MV-4-11 (cell line): ENCODE measurements around the gene LY6G6C.
A peak's percentile ranks its signal among the peaks of the same experiment; 100 is the strongest.
"Not testable (repeated sequence)": the region's sequence is repeated elsewhere in the genome, so short reads cannot be mapped to it uniquely, and the experiment has no call there.

ENCODE experiments used
- DNase-seq: peaks from one replicate; lab custom pipeline; 2025; lab: John Stamatoyannopoulos, UW

LY6G6C gene

DNA sequence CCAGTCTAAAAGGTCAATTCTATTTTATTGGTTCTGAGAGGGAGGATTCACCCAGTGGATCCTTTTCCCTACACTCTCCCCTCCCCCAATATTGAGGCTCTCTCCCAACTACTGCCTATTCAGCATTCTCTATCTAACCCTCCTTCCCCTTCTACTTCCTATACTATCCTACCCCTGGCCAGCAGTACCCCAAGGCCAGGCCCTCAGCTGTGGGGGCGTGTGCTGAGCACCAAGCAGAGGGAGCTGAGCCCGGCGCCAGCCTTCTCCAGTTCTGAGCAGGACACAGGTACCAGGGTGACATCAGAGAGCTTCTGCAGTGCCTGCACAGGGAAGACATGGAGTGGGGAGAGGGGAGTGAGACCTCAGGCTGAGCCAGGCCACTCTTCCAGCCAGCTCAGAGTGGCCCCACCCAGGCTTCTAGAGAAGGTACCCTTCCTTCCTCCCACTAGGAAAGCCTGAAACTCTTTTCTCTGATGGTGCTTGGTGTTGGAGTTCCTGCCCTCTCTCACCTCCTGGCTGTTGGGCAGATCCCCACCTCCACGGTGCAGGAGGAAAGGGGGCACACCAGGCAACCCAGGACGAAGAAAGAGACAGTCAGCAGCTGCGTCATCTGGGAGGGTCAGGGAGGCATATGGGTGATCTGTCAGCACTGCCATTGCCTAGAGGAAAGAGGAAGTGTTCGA, 5.6 kb upstream of the LY6G6C start:
- no peak for DNase-seq

DNA sequence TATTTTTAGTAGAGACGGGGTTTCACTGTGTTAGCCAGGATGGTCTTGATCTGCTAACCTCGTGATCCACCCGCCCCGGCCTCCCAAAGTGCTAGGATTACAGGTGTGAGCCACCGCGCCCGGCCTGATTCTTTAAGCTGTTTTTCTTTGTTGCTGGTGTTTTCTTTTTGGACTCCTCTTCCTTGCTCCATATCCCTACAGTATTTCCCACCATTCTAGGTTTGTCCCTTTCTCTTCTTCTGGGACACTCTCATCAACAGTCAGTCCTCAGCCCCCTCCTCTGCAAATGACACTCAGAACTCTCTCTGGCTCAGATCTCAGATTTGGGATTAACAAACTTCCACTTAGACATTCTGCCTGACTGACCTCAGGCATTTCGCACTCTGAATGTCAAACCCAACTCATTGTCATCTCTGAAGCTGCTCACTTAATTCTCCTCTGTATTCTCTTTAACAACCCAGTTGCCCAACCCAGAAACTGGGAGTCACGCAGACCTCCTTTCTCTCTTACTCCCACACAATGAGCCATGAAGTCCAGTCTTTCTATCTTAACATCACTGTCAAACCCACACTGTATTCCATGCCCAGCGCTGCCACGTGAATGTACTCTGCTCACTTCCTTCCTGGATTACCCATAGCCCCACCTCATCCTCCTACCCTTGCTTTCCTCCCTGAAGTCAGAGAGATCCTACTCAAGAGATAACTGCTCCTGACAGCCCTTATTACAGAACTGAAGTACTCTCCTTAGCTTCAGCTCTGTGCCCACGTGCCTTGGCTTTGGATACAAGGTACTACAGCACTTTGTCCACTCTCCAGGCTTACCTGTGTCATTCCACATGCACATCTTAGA, 4.2 kb upstream of the LY6G6C start:
- peak; percentile 36 for DNase-seq

DNA sequence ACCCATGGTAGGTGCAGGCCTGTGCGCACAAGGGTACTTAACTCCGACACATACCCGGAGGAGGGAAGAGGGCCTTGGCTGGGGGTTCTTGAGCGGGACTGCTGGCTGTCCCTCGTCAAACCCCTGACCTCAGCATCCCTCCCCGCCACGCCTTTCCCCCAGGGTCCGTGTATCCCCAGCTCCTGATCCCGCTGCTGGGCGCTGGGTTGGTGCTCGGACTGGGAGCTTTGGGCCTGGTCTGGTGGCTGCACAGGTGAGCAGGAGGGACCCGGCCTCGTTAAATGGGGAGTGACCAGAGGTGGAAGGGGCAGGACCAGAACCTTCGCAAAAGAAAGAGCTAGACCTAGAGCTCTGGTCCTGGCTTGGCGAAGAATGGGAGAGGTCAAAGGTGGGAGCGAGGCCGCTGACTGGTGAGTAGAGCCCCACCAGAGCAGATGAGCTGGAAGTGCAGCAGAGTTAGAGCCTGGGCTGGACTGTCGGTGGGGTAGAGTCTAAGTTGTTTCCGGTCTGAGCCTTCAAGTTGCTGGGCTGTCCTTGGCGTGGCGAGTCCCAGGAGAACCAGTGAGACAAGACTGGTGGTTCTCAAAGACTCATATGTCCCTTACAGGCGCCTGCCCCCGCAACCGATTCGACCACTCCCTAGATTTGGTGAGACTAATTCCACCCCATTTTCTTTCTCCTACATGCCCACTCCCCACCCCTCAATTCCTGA, 2.6 kb upstream of the LY6G6C start:
- DNase-seq, result no peak

DNA sequence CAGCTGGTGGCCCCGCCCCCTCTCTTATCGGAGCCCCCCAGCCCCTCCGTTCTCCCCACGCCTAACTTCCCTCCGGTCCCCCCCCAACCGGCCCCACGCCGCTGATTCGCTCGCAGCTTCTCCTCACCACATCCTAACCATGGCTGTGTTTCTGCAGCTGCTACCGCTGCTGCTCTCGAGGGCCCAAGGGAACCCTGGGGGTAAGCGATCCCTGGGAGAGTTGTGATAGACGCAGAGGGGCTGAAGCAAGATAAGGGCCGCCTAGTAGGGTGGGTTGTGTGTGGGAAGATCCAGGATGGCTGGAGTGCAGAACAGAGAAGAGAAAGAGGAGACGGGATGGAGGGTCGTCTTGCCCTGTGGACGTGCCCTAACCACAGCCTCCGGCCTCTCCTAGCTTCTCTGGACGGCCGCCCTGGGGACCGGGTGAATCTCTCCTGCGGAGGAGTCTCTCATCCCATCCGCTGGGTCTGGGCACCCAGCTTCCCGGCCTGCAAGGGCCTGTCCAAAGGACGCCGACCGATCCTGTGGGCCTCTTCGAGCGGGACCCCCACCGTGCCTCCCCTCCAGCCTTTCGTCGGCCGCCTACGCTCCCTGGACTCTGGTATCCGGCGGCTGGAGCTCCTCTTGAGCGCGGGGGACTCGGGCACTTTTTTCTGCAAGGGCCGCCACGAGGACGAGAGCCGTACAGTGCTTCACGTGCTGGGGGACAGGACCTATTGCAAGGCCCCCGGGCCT, 1.9 kb upstream of the LY6G6C start, which contains the start of gene MPIG6B:
Gene MPIG6B, plus strand, starts transcription at position 129 of the 735 bp plus-strand sequence. Its CDS starts 11 bp downstream, at position 140.
- DNase-seq, result no peak

DNA sequence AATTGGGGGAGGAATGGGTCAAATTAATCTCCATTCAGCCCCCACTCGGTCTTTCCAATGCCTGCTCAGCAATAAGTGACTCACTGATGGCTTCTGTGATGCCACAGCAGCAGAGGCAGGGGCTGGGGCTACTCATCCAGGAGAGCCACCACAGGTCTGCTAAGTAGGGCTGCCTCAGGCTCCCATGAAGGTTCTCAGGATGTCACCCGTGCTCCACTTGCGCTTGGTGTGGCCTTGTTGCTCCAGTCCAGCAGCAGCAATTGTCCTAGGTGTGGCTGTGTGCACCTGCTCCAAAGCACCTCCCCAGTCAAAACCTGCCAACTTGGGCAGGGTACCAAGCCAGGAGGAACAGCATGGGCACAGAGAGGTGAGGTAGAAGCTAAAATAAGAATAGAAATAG, 627 bp upstream of the LY6G6C start:
- no peak for DNase-seq

DNA sequence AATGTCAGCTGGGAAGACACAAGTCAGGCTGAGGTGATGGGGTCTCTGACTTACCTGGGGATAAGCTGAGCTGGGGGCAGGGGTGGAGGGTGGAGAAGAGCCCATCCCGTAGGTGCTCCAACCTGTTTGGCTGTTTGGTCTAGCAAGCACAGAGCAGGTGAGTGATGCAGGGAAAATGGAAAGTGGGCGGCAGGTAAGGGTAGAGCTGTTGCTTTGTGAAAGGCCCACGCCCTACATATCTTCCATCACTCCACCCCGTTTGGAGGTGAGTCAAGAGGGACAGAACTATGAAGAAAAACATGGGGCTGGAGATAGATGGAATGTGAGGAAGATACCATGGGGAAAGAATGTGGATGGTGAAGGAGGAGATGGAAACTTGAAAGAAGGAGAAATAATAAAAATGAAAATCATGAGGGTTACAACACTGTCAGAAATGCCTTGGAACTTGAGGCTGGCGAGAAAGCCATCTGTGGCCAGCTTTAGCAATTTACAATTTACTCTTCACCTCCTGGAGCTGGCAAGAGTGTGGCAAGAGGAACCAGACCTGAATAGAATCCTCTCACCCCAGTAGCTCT, 1.3 kb downstream of the LY6G6C start:
- DNase-seq, result no peak

DNA sequence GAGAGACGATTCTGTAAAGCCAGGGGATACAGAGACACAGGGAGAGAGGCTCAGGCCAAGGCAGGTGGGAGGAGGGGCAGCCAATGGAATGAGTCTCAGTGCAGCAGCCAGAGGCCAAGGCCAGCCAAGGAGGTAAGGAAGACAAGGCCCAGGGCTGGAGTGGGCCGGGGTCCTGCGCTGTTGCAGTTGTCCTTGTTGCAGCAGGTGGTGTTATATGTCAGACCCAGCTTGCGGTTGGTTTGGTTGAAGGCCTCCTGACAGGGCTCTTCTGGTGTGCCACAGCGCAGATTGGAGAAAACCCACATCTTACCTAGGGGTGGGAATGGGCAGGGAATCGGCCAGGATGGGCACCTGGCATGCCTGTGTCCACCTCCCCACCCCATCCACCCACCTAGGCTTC, 2.5 kb downstream of the LY6G6C start:
- DNase-seq, result no peak

DNA sequence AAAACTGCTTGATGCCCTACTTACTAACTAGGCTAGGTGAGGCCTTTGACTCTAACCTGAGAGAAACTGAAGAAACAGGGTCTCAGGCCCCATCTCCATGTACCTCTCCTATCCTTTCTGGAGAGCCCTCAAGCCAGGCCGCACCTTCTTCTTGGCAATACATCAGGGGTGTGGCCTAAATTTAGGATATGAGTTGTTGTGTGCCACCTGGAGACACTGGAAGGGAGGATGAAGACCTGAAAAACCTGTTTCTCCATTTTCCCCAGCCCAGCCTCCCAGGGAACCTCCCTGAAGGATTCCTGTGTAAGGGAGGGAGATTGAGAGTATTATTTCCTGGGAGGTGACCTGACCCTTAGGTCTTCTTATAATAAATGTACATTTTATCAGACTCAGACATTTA, 3.3 kb downstream of the LY6G6C start:
- DNase-seq, result no peak

DNA sequence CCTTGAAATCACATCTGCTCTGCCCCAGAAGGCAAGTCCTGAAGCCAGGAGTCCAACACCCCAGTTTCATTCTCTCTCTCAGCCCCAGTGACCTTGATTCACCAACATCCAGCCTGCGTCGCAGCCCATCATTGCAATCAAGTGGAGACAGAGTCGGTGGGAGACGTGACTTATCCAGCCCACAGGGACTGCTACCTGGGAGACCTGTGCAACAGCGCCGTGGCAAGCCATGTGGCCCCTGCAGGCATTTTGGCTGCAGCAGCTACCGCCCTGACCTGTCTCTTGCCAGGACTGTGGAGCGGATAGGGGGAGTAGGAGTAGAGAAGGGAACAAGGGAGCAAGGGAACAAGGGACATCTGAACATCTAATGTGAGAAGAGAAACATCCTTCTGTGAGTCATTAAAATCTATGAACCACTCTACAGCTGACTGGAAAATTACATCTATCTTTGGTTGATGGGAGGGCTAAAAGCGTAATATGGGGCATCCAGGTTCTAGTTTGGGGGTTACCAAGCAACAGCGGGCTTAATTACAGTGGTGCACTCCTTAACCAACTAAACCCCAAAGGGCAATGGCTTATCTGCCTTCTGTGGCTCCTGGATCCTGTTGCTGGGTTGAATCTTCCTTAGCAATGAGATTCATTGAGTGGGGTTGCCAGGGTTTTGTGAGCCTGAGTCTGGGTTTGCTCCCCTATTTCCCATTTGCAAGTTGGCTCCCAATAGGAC, 3.9 kb downstream of the LY6G6C start:
- DNase-seq, result no peak

DNA sequence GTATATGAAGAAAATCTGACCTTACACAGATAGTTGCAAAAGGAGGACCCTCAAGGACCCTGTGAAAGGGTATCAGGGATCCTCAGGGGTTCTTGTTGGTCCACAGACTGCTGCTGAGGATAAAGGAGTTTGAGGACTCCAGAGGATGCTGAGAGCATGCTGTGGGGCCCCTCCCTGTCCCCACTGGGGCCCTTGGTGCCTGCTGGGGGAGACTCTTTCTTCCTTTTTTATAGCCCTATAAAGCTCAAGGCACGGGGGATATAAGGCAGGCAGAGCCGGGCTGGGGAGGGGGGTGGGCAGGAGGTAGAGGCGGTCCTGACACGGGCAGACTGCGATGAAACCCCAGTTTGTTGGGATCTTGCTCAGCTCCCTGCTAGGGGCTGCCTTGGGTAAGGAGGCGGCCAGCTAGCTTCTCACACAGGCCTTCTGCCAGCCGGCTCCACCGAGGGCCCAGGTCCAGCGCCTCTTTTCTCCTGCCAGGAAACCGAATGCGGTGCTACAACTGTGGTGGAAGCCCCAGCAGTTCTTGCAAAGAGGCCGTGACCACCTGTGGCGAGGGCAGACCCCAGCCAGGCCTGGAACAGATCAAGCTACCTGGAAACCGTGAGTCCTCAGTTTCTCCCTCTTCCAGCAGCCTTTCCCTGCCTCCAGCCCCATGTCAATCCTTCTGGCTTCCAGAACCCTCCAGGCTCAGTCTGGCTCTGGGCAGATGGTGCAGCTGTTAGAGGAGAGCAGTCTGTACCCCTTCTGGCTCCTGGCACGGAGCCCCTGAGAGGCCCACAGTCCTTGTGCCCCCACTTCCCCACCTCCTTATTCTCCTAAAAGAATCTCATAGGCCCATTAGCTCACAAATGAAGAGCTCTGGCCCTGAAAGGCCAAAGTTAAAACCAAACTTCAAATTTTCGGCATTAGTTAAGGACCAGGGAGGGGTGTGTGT, 6.3 kb downstream of the LY6G6C start, which contains the start of gene LY6G6D:
Gene LY6G6D, plus strand, starts transcription at position 327 of the 937 bp plus-strand sequence. Its CDS starts 8 bp downstream, at position 335.
- DNase-seq, result no peak

DNA sequence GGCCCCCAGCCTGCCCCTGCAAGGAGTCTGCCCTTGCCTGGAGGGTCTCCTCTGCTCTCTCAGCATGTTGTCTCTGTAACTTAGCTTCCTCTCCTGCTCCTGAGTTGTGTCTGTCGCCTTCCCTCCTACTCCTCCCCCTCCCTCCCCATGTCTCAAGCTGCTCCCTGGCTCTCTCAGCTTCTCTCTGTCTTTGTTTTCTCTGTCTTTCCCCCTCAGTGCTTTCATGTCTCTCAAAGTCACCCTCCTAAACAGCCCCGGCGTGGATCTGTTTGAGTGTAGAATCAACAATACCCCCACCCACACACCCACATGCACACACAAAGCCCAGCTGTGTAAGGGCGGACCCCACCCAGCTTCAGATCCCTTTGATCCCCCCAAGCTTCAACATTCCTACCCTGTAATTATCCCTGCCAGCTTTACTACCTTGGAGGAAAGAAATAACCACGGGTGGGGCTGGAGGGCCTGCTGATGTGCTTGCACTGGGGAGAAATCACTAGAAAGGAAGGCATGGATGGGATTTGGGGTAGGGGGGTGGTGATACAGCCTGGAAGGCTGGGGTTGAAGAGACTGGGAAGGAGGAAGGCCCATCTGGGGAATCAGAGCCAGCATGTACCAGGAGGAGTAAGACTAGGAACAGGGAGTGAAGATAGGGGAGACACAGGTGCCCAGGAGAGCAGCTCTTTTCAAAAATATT, 7.4 kb downstream of the LY6G6C start:
- no peak for DNase-seq

DNA sequence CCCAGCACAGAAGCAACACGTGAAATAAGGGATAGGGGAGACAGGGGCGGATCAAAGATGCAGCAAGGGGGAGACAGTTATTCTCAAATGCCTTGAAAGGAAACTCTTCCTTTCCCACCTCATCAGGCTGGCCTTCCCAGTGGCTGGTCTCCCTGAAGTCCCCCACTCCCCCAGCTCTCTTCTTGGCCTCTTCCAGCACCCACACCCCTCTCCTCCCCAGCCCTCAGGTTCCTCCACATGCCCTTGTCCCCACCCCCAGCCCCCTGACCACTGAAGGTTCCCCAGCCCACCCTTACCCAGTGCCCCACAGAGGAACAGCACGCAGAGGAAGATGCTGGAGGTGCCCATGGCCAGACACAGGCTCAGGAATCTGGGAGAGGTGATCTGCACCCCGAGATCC, 8.1 kb downstream of the LY6G6C start:
- no peak for DNase-seq

DNA sequence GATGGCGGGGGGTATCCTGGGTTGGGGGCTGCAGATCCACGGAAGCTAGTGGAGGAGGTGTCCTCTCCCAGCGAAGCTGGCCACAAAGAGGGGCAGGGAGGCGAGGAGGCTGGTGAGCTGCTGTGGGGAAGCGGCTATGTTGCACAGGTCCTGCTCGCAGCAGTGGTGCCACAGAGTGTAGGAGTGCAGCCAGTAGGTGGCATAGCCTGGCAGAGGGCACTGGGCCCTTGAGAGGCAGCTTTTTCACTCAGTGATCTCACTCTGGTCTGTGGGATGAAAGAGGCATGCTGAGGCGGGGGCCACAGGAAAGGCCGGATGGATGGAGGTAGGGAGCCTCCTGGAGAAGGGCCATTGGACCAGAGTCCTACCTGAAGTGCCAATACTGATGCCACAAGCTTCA, 9.2 kb downstream of the LY6G6C start:
- no peak for DNase-seq

DNA sequence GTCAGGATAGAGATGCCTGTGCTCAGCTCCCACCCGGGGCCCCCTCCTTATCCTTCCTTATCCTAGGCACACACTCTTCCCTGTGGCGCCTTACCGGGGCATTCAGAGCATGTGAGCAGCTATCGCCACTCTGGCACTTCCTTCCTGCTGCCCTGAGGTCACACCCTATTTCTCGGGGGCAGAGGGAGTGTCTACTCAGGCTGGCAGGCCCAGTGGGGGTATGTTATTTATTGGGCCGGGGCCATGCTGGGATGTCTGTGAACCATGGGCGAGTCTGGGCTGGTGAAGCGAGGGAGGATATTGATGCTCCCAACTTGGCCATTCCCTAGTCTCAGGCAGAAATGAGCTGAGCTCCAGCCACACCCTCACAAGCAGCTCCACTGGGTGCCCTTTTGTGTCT, 10.3 kb downstream of the LY6G6C start:
- DNase-seq, result peak; percentile 15

DNA sequence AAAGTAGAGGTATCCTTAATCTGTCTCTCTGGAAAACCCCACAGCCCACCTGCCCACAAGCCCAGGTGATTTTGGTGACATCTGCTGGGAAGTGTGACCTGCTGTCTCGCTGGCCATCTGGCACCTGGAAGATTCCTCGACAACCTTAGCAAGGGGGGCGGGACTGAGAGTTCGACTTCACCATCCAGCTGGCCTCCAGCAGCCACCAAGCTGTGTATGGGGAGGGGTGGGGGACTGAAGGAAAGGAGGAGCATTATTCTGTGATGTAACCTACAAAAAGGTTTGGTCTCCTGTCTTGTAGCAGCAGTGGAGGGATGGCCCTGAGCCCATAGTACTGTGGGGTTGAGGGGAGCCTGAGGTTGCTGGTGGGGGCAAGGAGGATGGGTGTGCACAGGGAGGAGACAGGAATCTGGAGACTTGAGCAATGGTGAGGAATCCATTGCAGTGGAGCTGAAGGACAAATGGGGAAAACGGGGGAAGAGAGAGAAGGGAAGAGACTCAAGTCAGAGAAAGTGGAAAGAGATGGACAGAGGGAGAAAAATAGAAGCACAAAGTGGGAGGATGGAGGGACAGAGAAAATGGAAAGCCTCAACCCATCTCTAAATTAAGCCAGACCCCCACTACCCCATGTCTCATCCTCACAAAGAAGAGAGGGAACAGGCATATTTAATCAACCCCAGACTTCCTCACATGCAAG, 10.9 kb downstream of the LY6G6C start:
- DNase-seq, result no peak

DNA sequence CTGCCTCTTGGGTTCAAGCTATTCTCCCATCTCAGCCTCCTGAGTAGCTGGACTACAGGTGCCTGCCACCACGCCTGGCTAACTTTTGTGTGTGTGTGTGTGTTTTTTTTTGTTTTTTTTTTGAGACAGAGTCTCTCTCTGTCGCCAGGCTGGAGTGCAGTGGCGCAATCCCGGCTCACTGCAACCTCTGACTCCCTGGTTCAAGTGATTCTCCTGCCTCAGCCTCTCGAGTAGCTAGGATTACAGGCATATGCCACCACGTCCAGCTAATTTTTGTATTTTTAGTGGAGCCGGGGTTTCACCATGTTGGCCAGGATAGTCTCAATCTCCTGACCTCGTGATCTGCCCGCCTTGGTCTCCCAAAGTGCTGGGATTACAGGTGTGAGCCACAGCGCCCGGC, 12.4 kb downstream of the LY6G6C start:
- DNase-seq, result not testable (repeated sequence)

DNA sequence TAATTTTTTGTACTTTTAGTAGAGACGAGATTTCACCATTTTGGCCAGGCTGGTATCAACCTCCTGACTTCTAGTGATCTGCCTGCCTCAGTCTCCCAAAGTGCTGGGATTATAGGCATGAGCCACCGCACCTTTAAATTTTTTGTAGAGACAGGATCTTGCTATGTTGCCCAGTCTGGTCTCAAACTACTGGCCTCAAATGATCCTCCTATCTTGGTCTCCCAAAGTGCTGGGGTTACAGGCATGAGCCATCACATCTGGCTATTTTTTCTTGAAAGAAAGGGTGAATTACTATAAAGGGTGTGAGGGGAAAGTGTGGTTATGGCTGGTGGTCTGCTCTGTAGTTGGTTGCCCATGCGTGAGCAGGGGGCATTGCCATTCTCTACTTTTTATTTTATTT, 13.3 kb downstream of the LY6G6C start:
- no peak for DNase-seq

DNA sequence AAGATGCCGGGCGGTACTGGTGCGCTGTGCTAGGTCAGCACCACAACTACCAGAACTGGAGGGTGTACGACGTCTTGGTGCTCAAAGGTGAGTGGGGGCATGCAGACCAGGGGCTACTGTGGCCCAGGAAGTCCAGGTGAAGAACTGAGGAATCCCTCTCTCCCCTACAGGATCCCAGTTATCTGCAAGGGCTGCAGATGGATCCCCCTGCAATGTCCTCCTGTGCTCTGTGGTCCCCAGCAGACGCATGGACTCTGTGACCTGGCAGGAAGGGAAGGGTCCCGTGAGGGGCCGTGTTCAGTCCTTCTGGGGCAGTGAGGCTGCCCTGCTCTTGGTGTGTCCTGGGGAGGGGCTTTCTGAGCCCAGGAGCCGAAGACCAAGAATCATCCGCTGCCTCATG, 13.8 kb downstream of the LY6G6C start:
- DNase-seq, result no peak

DNA sequence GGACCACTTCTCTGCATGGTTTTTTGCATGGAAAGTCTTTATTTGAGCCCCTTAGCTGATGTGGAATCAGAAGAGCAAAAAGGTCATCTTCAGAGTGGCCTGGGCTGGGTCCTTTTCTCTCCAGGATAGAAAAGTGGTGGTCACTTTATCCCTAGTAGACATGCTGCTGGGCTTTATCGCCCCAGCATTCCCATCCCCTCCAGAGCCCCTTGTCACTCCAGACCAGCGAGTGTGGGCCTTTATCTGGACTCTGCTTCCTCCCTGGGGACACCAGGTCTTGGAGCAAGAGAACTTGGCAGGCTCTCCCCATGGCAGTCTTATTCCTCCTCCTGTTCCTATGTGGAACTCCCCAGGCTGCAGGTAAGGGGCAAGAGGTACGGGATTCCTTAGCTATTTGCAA, 14.9 kb downstream of the LY6G6C start, which contains the start of gene LY6G6F:
Gene LY6G6F, plus strand, starts transcription at position 268 of the 400 bp plus-strand sequence. Its CDS starts 41 bp downstream, at position 309.
- DNase-seq, result no peak
